AG09309 (cell line): ENCODE data around the gene METTL26.

Source experiments
- DNase-seq: peaks from one replicate; pipeline ENCODE4 v3.0.0-alpha.2; 2010; ENCODE audit warnings: low read depth
- H3K4me3 ChIP-seq: 2 replicates; pipeline ENCODE4 v1.5.1; 2011; ENCODE audit warnings: mild to moderate bottlenecking, low read depth, low read length, moderate library complexity; ENCODE audit not compliant: control insufficient read depth
- TF ChIP-seq, protein P1 (sequence below): IDR thresholded peaks from 2 replicates; pipeline ENCODE4 v1.5.1; 2011; ENCODE audit warnings: mild to moderate bottlenecking, low read depth, low read length, inconsistent platforms; ENCODE audit not compliant: insufficient read depth, control insufficient read depth; ENCODE audit errors: missing control alignments

METTL26 gene

GRCh38 chr16:648071-648780 lies 12.1 kb upstream of the METTL26 start:
- DNase-seq: no peak
- TF ChIP-seq, protein P1, sequence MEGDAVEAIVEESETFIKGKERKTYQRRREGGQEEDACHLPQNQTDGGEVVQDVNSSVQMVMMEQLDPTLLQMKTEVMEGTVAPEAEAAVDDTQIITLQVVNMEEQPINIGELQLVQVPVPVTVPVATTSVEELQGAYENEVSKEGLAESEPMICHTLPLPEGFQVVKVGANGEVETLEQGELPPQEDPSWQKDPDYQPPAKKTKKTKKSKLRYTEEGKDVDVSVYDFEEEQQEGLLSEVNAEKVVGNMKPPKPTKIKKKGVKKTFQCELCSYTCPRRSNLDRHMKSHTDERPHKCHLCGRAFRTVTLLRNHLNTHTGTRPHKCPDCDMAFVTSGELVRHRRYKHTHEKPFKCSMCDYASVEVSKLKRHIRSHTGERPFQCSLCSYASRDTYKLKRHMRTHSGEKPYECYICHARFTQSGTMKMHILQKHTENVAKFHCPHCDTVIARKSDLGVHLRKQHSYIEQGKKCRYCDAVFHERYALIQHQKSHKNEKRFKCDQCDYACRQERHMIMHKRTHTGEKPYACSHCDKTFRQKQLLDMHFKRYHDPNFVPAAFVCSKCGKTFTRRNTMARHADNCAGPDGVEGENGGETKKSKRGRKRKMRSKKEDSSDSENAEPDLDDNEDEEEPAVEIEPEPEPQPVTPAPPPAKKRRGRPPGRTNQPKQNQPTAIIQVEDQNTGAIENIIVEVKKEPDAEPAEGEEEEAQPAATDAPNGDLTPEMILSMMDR: peak; percentile 51
- H3K4me3 ChIP-seq: peak overlapping the region; percentile 70

DNA sequence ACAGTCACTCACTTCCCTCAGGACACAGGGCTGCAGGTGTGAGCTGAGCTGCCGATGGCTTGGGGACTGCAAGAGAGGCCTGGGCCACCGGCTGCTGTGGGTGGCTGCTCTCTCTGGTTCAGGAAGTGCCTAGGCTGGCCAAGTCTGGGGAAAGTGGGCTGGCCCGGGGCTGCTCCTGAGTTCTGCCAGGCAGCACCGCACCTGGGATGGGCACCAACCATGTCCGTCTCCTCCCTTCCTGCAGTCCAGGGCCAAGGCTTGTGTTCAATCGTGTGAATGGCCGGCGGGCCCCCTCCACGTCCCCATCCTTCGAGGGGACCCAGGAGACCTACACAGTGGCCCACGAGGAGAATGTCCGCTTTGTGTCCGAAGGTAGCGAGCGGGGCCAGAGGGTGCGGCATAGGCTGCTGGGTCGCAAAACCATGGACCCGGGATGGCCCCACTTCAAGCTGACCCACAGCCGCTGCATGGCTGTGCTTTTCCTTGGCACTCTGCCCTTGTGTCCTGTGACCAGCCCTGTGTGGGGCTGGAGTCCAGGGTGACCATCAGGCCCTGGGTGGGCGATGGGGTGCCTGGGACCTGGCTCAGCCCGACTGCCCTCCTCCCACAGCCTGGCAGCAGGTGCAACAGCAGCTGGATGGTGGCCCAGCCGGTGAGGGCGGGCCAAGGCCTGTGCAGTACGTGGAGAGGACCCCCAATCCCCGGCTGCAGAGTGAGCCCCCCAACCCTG lies 11.2 kb upstream of the METTL26 start:
- no peak for DNase-seq
- no peak overlapping the region; the same call in 1 of the 2 replicates for H3K4me3 ChIP-seq
- TF ChIP-seq, protein P1: no peak

- no peak overlapping the region for H3K4me3 ChIP-seq
- TF ChIP-seq, protein P1: no peak
- DNase-seq: no peak
These were observed 10.6 kb upstream of the METTL26 start for GRCh38 chr16:646679-647172.

GRCh38 chr16:645852-646678 lies 10.0 kb upstream of the METTL26 start:
- no peak for DNase-seq

DNA sequence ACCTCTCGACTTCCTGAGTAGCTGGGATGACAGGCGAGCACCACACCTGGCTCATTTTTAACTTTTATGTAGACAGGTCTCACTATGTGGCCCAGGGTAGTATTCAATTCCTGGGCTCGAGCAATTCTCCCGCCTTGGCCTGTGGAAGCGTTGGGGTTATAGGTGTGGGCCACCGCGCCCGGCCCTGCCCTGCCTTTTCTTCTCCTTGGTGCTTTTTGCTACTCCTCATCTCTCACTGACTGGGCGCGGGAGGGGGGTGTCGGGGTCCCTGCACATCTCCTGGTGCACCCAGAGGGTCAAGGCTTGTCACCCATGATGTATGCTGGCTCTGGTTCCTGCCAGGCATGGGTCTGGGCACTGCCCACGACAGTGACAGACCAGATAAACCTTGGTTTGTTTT lies 8.5 kb upstream of the METTL26 start:
- no peak overlapping the region for H3K4me3 ChIP-seq
- TF ChIP-seq, protein P1: no peak
- DNase-seq: no peak

More at GRCh38 chr16:645852-646678, 10.0 kb upstream of the METTL26 start:
- no peak overlapping the region for H3K4me3 ChIP-seq
- TF ChIP-seq, protein P1: no peak

- TF ChIP-seq, protein P1: no peak
- DNase-seq: no peak
- H3K4me3 ChIP-seq: peak overlapping the region; percentile 84
These were observed 6.9 kb upstream of the METTL26 start for GRCh38 chr16:643050-643368.
